AG09309 (cell line): Measurements from ENCODE around the gene APOA1.

Source experiments
- DNase-seq: peaks from one replicate; pipeline ENCODE4 v3.0.0-alpha.2; 2010; ENCODE audit warnings: low read depth
- H3K4me3 ChIP-seq: 2 replicates; pipeline ENCODE4 v1.5.1; 2011; ENCODE audit warnings: mild to moderate bottlenecking, low read depth, low read length, moderate library complexity; ENCODE audit not compliant: control insufficient read depth
- TF ChIP-seq, protein P1 (sequence below): IDR thresholded peaks from 2 replicates; pipeline ENCODE4 v1.5.1; 2011; ENCODE audit warnings: mild to moderate bottlenecking, low read depth, low read length, inconsistent platforms; ENCODE audit not compliant: insufficient read depth, control insufficient read depth; ENCODE audit errors: missing control alignments

APOA1 gene

GRCh38 chr11:116867619-116868018 is 30.2 kb upstream of the APOA1 start:
- DNase-seq: no peak
- TF ChIP-seq, protein P1, sequence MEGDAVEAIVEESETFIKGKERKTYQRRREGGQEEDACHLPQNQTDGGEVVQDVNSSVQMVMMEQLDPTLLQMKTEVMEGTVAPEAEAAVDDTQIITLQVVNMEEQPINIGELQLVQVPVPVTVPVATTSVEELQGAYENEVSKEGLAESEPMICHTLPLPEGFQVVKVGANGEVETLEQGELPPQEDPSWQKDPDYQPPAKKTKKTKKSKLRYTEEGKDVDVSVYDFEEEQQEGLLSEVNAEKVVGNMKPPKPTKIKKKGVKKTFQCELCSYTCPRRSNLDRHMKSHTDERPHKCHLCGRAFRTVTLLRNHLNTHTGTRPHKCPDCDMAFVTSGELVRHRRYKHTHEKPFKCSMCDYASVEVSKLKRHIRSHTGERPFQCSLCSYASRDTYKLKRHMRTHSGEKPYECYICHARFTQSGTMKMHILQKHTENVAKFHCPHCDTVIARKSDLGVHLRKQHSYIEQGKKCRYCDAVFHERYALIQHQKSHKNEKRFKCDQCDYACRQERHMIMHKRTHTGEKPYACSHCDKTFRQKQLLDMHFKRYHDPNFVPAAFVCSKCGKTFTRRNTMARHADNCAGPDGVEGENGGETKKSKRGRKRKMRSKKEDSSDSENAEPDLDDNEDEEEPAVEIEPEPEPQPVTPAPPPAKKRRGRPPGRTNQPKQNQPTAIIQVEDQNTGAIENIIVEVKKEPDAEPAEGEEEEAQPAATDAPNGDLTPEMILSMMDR: no peak
- H3K4me3 ChIP-seq: no peak overlapping the region

GRCh38 chr11:116866804-116867455 is 29.5 kb upstream of the APOA1 start:
- TF ChIP-seq, protein P1: no peak
- no peak for DNase-seq

GRCh38 chr11:116865696-116866095 is 28.3 kb upstream of the APOA1 start:
- TF ChIP-seq, protein P1: no peak
- H3K4me3 ChIP-seq: no peak overlapping the region
- peak; percentile 89 for DNase-seq

More at GRCh38 chr11:116866804-116867455, 29.5 kb upstream of the APOA1 start:
- H3K4me3 ChIP-seq: no peak overlapping the region

DNA sequence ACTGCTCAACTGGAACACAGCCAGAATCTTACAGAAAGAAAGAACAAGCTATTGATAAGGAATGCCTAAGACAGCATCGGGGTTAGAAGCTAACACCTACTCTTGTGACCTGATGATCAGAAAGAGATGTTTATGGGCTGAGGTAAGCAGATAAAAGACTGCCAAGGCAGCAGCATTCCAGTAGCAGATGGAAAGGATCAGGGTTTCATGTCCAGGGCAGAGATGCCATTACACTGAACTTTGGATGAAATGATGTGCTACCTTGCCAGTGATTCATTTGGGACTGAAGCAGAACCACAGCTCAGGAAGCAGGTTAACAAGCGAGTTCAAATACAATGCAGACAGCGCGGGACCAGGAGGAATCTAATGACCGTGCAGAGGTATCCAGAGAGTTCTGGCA is 27.1 kb upstream of the APOA1 start:
- DNase-seq: no peak
- TF ChIP-seq, protein P1: no peak
- no peak overlapping the region for H3K4me3 ChIP-seq

GRCh38 chr11:116862951-116863350 is 25.5 kb upstream of the APOA1 start:
- TF ChIP-seq, protein P1: no peak
- DNase-seq: no peak
- no peak overlapping the region for H3K4me3 ChIP-seq

DNA sequence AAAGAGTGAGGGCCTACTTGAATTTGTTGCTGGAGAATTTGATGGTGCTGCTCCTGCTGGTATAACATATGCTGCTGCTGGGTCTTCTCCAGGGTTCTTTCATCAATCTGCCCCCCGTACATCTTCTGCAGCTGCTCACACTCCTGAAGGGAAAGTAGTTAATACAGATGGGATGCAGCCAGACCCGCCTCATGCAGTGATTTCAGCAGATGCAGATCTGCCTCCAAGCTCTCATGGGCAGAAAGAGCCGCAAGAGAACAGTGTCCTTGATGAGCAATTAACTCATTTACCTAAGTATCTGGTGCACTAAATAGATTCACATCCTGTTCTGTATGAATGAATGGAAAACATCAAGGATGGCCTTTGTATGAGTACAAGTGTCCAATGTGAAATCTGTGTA is 24.8 kb upstream of the APOA1 start:
- TF ChIP-seq, protein P1: no peak
- no peak for DNase-seq
- no peak overlapping the region for H3K4me3 ChIP-seq
